Loucy (cell line): ENCODE data around the gene STK25.

ENCODE experiments used
- EZH2phosphoT487 ChIP-seq: fragments of 200-600 bp; IDR thresholded peaks from 2 replicates; pipeline ENCODE4 v1.6.1; 2018; ENCODE audit warnings: antibody characterized with exemption, mild to moderate bottlenecking, moderate library complexity, borderline replicate concordance
- TF ChIP-seq, protein P1 (sequence below): fragments of 200-600 bp; sonication (generic); conservative IDR thresholded peaks from 2 replicates; pipeline ENCODE4 v1.5.1; 2014; ENCODE audit warnings: mild to moderate bottlenecking, antibody characterized with exemption, low read length

DNA sequence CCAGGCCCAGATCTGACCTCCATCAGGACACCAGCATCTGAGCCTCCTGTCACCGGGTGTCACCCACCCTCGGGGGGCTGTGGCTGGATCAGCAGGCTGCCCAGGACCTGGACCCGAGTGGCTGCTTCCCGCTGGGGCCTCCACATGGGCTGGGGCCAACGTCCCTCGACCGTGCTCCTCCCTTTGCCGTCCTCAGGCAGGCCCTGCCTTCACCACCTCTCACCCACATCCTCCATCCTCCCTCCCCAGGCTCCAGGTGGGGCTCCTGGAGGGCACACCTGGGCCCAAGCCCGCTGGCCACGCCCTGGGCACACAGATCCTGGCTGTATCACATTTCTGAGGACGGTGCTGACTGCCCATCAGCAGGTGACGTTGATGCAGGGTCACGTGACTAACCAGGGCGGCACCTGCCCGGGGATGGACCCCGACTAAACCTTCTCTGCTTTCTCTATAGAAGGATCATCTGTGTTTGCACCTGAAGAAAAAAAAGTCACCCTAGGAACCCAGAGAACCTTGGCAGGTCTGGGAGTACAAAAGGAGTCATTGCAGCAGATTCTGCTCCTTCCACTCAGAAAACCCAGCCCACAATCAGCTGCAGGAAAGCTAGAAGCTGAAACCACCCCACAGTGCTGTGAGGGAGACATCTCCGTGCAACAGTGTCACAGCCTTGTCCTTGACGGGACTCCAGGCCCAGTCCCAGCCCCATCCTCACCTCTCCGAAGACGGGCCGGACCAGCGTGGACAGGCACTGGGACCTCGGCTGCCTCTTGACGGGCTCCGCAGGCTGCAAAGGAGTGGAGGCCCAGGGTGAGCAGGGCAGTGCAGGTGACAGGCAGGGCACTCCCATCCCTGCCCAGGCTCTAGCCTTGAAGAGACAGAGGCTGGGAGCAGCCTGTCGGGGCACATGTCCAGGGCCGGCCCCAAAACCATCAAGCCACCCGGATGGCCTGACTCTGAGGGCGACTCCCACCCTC, 11.2 kb downstream of the STK25 start:
- TF ChIP-seq, protein P1, sequence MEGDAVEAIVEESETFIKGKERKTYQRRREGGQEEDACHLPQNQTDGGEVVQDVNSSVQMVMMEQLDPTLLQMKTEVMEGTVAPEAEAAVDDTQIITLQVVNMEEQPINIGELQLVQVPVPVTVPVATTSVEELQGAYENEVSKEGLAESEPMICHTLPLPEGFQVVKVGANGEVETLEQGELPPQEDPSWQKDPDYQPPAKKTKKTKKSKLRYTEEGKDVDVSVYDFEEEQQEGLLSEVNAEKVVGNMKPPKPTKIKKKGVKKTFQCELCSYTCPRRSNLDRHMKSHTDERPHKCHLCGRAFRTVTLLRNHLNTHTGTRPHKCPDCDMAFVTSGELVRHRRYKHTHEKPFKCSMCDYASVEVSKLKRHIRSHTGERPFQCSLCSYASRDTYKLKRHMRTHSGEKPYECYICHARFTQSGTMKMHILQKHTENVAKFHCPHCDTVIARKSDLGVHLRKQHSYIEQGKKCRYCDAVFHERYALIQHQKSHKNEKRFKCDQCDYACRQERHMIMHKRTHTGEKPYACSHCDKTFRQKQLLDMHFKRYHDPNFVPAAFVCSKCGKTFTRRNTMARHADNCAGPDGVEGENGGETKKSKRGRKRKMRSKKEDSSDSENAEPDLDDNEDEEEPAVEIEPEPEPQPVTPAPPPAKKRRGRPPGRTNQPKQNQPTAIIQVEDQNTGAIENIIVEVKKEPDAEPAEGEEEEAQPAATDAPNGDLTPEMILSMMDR = no peak
- TF ChIP-seq EZH2phosphoT487 = no peak
